Tibial nerve (tissue), 3 donors: ENCODE data around the gene DIAPH1.

Experiments used
- POLR2A ChIP-seq, 2 donors: fragments of 450-650 bp; IDR thresholded peaks; one replicate each; pipeline ENCODE4 v1.6.1; 2017; ENCODE audit warnings: antibody characterized with exemption in 2 of 2, mild to moderate bottlenecking in 2 of 2, moderate library complexity in 2 of 2
- TF ChIP-seq, protein P1 (sequence below), 5 experiments: fragments of 200-600 bp in 3 of 5; fragments of 450-650 bp in 2 of 5; sonication (generic) in 3 of 5; IDR thresholded peaks; one replicate each; pipeline ENCODE4 v1.5.1; 2016 to 2019; ENCODE audit warnings: antibody characterized with exemption in 5 of 5, mild to moderate bottlenecking in 3 of 5, moderate library complexity in 2 of 5

DNA sequence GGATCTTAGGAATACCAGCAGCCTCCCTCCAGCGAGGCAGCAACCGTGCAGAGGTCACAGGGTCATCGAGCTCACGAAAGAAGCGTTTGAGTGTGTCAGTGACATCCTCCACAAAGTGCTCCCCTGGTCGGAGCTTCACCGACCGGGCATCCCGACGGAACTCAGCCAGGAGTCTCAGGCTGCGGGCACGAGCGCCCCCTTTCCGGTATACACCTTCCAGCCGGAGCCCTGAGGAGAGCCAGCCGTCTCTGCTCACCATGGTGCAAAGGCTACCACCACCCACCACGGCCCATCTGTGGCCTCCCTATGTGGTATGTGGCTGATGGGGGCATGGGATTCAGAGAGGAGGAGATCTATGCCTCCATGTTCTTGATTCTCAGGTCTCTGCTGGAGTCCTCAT, 43.2 kb upstream of the DIAPH1 start:
- TF ChIP-seq, protein P1, sequence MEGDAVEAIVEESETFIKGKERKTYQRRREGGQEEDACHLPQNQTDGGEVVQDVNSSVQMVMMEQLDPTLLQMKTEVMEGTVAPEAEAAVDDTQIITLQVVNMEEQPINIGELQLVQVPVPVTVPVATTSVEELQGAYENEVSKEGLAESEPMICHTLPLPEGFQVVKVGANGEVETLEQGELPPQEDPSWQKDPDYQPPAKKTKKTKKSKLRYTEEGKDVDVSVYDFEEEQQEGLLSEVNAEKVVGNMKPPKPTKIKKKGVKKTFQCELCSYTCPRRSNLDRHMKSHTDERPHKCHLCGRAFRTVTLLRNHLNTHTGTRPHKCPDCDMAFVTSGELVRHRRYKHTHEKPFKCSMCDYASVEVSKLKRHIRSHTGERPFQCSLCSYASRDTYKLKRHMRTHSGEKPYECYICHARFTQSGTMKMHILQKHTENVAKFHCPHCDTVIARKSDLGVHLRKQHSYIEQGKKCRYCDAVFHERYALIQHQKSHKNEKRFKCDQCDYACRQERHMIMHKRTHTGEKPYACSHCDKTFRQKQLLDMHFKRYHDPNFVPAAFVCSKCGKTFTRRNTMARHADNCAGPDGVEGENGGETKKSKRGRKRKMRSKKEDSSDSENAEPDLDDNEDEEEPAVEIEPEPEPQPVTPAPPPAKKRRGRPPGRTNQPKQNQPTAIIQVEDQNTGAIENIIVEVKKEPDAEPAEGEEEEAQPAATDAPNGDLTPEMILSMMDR (IDR thresholded peaks at IDR 0.05), result no peak
- TF ChIP-seq POLR2A (IDR thresholded peaks at IDR 0.05), result no peak
